HG03135 (cell line): ENCODE results near the gene RAMACL.

Source experiments
- ATAC-seq: cut with Tn5 transposase; IDR thresholded peaks from one replicate; pipeline ENCODE4 v1.9.1; 2021; ENCODE audit warnings: mild to moderate bottlenecking, moderate library complexity; ENCODE audit not compliant: unreplicated experiment

RAMACL gene

GRCh38 chr6:166618866-166619761 lies 32.6 kb upstream of the RAMACL start:
- no peak for ATAC-seq

- ATAC-seq = no peak
Observed at GRCh38 chr6:166618251-166618650, 31.8 kb upstream of the RAMACL start.

- no peak for ATAC-seq
Observed at GRCh38 chr6:166617359-166617758, 30.9 kb upstream of the RAMACL start.

- ATAC-seq = no peak
Observed at GRCh38 chr6:166616261-166617238, 30.1 kb upstream of the RAMACL start.

- no peak for ATAC-seq
Observed at GRCh38 chr6:166615059-166615770, 28.7 kb upstream of the RAMACL start.

GRCh38 chr6:166614589-166614988 lies 28.1 kb upstream of the RAMACL start:
- no peak for ATAC-seq

- no peak for ATAC-seq
Observed at GRCh38 chr6:166614171-166614583, 27.7 kb upstream of the RAMACL start.

GRCh38 chr6:166613027-166613426 lies 26.5 kb upstream of the RAMACL start:
- ATAC-seq = no peak

- no peak for ATAC-seq
Observed at GRCh38 chr6:166612471-166612881, 26.0 kb upstream of the RAMACL start.

- ATAC-seq = no peak
Observed at GRCh38 chr6:166611631-166612030, 25.2 kb upstream of the RAMACL start.

- no peak for ATAC-seq
Observed at GRCh38 chr6:166610069-166610468, 23.6 kb upstream of the RAMACL start.

GRCh38 chr6:166608774-166609173 lies 22.3 kb upstream of the RAMACL start:
- ATAC-seq = no peak

- ATAC-seq = no peak
Observed at GRCh38 chr6:166605752-166606151, 19.3 kb upstream of the RAMACL start.

GRCh38 chr6:166604911-166605310 lies 18.4 kb upstream of the RAMACL start:
- ATAC-seq = no peak

- no peak for ATAC-seq
Observed at GRCh38 chr6:166604328-166604727, 17.9 kb upstream of the RAMACL start.

- ATAC-seq = no peak
Observed at GRCh38 chr6:166603043-166603690, 16.7 kb upstream of the RAMACL start.

GRCh38 chr6:166601956-166602355 lies 15.5 kb upstream of the RAMACL start:
- no peak for ATAC-seq

- ATAC-seq = no peak
Observed at GRCh38 chr6:166600931-166601330, 14.5 kb upstream of the RAMACL start.

- no peak for ATAC-seq
Observed at GRCh38 chr6:166599205-166599604, 12.7 kb upstream of the RAMACL start.

GRCh38 chr6:166598441-166599138 lies 12.1 kb upstream of the RAMACL start:
- ATAC-seq = no peak
